ENCODE measurements around the gene TIMM23.
A peak's percentile ranks its signal among the peaks of the same experiment; 100 is the strongest.
"Not testable (repeated sequence)": the region's sequence is repeated elsewhere in the genome, so short reads cannot be mapped to it uniquely, and the experiment has no call there.

The TIMM23 gene

GRCh38 chr10:45974041-45974440 is 1.8 kb downstream of the TIMM23 start:
- not testable (repeated sequence) for DNase-seq, ATAC-seq, H3K27me3 Mint-ChIP-seq, H3K9me3 Mint-ChIP-seq
- Mint-ChIP-seq H3K4me3 (peak overlapping the region; percentile 98 to 99), H3K4me1 (peaks cover 36% of the 10 kb centered on the region), H3K27ac (peak overlapping the region; percentile 80 to 82)

- H3K9me3 Mint-ChIP-seq, result not testable (repeated sequence)
Observed at GRCh38 chr10:45978554-45978953, 6.3 kb downstream of the TIMM23 start.

GRCh38 chr10:45981367-45981766 is 9.1 kb downstream of the TIMM23 start:
- H3K27me3 Mint-ChIP-seq, ATAC-seq, H3K4me3 Mint-ChIP-seq, H3K27ac Mint-ChIP-seq, H3K9me3 Mint-ChIP-seq, H3K4me1 Mint-ChIP-seq, DNase-seq: not testable (repeated sequence)

More at GRCh38 chr10:45978554-45978953, 6.3 kb downstream of the TIMM23 start:
- not testable (repeated sequence) for ATAC-seq, H3K27ac Mint-ChIP-seq, H3K27me3 Mint-ChIP-seq, H3K4me3 Mint-ChIP-seq, DNase-seq
- H3K4me1 Mint-ChIP-seq, result peaks cover 12% of the 10 kb centered on the region

- not testable (repeated sequence) for H3K9me3 Mint-ChIP-seq, H3K4me3 Mint-ChIP-seq, H3K4me1 Mint-ChIP-seq, H3K27me3 Mint-ChIP-seq
- peak; percentile 18 to 33 for DNase-seq
- H3K27ac Mint-ChIP-seq, result peak overlapping the region in 1 of 2 donors; percentile 13
- ATAC-seq, result peak; percentile 71
Observed at GRCh38 chr10:45983538-45984186, 11.4 kb downstream of the TIMM23 start.

- H3K27me3 Mint-ChIP-seq, H3K4me3 Mint-ChIP-seq, H3K9me3 Mint-ChIP-seq, ATAC-seq, DNase-seq, H3K27ac Mint-ChIP-seq, H3K4me1 Mint-ChIP-seq: not testable (repeated sequence)
Observed at GRCh38 chr10:45984473-45984872, 12.2 kb downstream of the TIMM23 start.

GRCh38 chr10:45985590-45985989 is 13.3 kb downstream of the TIMM23 start:
- not testable (repeated sequence) for H3K4me3 Mint-ChIP-seq, H3K4me1 Mint-ChIP-seq, H3K9me3 Mint-ChIP-seq, ATAC-seq, H3K27ac Mint-ChIP-seq, H3K27me3 Mint-ChIP-seq, DNase-seq

- no peaks in the 10 kb centered on the region for H3K4me1 Mint-ChIP-seq
- no peak for ATAC-seq
- H3K27me3 Mint-ChIP-seq, result no peaks in the 10 kb centered on the region
- no peak for DNase-seq
- H3K9me3 Mint-ChIP-seq, result no peaks in the 10 kb centered on the region
- H3K4me3 Mint-ChIP-seq, result no peak overlapping the region
- H3K27ac Mint-ChIP-seq, result peak overlapping the region in 1 of 2 donors; percentile 31
Observed at GRCh38 chr10:45997557-45997956, 25.3 kb downstream of the TIMM23 start.

GRCh38 chr10:45997994-45998763 is 25.9 kb downstream of the TIMM23 start:
- no peak for ATAC-seq
- Mint-ChIP-seq H3K9me3 (no peaks in the 10 kb centered on the region), H3K27ac (no peak overlapping the region), H3K4me3 (no peak overlapping the region), H3K27me3 (no peaks in the 10 kb centered on the region), H3K4me1 (no peaks in the 10 kb centered on the region)
- DNase-seq, result no peak

GRCh38 chr10:45999955-46000354 is 27.7 kb downstream of the TIMM23 start:
- H3K27me3 Mint-ChIP-seq, H3K27ac Mint-ChIP-seq, H3K4me3 Mint-ChIP-seq, ATAC-seq, H3K4me1 Mint-ChIP-seq, H3K9me3 Mint-ChIP-seq, DNase-seq: not testable (repeated sequence)

- Mint-ChIP-seq H3K27me3 (no peaks in the 10 kb centered on the region), H3K27ac (no peak overlapping the region), H3K9me3 (no peaks in the 10 kb centered on the region), H3K4me3 (no peak overlapping the region), H3K4me1 (no peaks in the 10 kb centered on the region)
- DNase-seq (no peak), ATAC-seq (no peak)
Observed at GRCh38 chr10:46000538-46000937, 28.2 kb downstream of the TIMM23 start.

- H3K9me3 Mint-ChIP-seq, result no peaks in the 10 kb centered on the region
- H3K4me1 Mint-ChIP-seq, result no peaks in the 10 kb centered on the region
- H3K27me3 Mint-ChIP-seq, result no peaks in the 10 kb centered on the region
- no peak for ATAC-seq
- no peak for DNase-seq
- H3K27ac Mint-ChIP-seq, result peak overlapping the region in 1 of 2 donors; percentile 19
- H3K4me3 Mint-ChIP-seq, result no peak overlapping the region
Observed at GRCh38 chr10:46001187-46001756, 29.0 kb downstream of the TIMM23 start.

- not testable (repeated sequence) for H3K4me3 Mint-ChIP-seq, ATAC-seq, H3K4me1 Mint-ChIP-seq, H3K27ac Mint-ChIP-seq, H3K27me3 Mint-ChIP-seq, DNase-seq, H3K9me3 Mint-ChIP-seq
Observed at GRCh38 chr10:46002189-46002687, 29.9 kb downstream of the TIMM23 start.

GRCh38 chr10:46002916-46003693 is 30.8 kb downstream of the TIMM23 start:
- no peak for ATAC-seq
- no peaks in the 10 kb centered on the region for H3K9me3 Mint-ChIP-seq
- no peaks in the 10 kb centered on the region for H3K27me3 Mint-ChIP-seq
- no peak for DNase-seq
- H3K4me3 Mint-ChIP-seq, result no peak overlapping the region
- peak overlapping the region; percentile 19 to 78 for H3K27ac Mint-ChIP-seq
- H3K4me1 Mint-ChIP-seq, result no peaks in the 10 kb centered on the region

GRCh38 chr10:46004963-46005362 is 32.7 kb downstream of the TIMM23 start:
- Mint-ChIP-seq H3K9me3 (no peaks in the 10 kb centered on the region), H3K27me3 (no peaks in the 10 kb centered on the region), H3K4me1 (no peaks in the 10 kb centered on the region), H3K4me3 (no peak overlapping the region), H3K27ac (no peak overlapping the region)
- ATAC-seq (no peak), DNase-seq (no peak)

GRCh38 chr10:46005383-46005782 is 33.1 kb downstream of the TIMM23 start:
- DNase-seq (no peak), ATAC-seq (no peak)
- Mint-ChIP-seq H3K9me3 (no peaks in the 10 kb centered on the region), H3K4me3 (no peak overlapping the region), H3K4me1 (no peaks in the 10 kb centered on the region), H3K27ac (no peak overlapping the region), H3K27me3 (no peaks in the 10 kb centered on the region)

All from stimulated activated naive CD8-positive, alpha-beta T cell treated with anti-CD3 and anti-CD28 coated beads, Interleukin-15, amount 100 ng/mL, for 72 hours (primary cell).